GM19099 (cell line): ENCODE data around the gene ARHGAP18.

ENCODE experiments used
- POLR2A ChIP-seq: IDR thresholded peaks from 3 replicates; pipeline ENCODE4 v1.6.1; 2011; ENCODE audit warnings: low read depth; ENCODE audit not compliant: insufficient read length; ENCODE audit errors: extremely low read depth

Gene ARHGAP18

GRCh38 chr6:129671442-129672340 is 38.3 kb downstream of the ARHGAP18 start:
- no peak for TF ChIP-seq POLR2A

- TF ChIP-seq POLR2A, result no peak
Measured at GRCh38 chr6:129670634-129671033, 39.3 kb downstream of the ARHGAP18 start.

GRCh38 chr6:129667621-129668020 is 42.4 kb downstream of the ARHGAP18 start:
- no peak for TF ChIP-seq POLR2A

GRCh38 chr6:129667034-129667433 is 42.9 kb downstream of the ARHGAP18 start:
- TF ChIP-seq POLR2A, result no peak

GRCh38 chr6:129665555-129665954 is 44.4 kb downstream of the ARHGAP18 start:
- TF ChIP-seq POLR2A, result no peak

GRCh38 chr6:129663531-129663930 is 46.4 kb downstream of the ARHGAP18 start:
- no peak for TF ChIP-seq POLR2A

GRCh38 chr6:129662980-129663431 is 47.0 kb downstream of the ARHGAP18 start:
- TF ChIP-seq POLR2A, result no peak

- TF ChIP-seq POLR2A, result no peak
Measured at GRCh38 chr6:129662406-129662766, 47.6 kb downstream of the ARHGAP18 start.

- no peak for TF ChIP-seq POLR2A
Measured at GRCh38 chr6:129661536-129662405, 48.2 kb downstream of the ARHGAP18 start.

GRCh38 chr6:129660346-129660676 is 49.7 kb downstream of the ARHGAP18 start:
- no peak for TF ChIP-seq POLR2A

- TF ChIP-seq POLR2A, result no peak
Measured at GRCh38 chr6:129659590-129660345, 50.2 kb downstream of the ARHGAP18 start.

GRCh38 chr6:129659167-129659566 is 50.8 kb downstream of the ARHGAP18 start:
- TF ChIP-seq POLR2A, result no peak

- TF ChIP-seq POLR2A, result no peak
Measured at GRCh38 chr6:129657483-129657882, 52.5 kb downstream of the ARHGAP18 start.

GRCh38 chr6:129655334-129655733 is 54.6 kb downstream of the ARHGAP18 start:
- TF ChIP-seq POLR2A, result no peak

- no peak for TF ChIP-seq POLR2A
Measured at GRCh38 chr6:129653746-129654145, 56.2 kb downstream of the ARHGAP18 start.

GRCh38 chr6:129653229-129653628 is 56.7 kb downstream of the ARHGAP18 start:
- TF ChIP-seq POLR2A, result no peak

GRCh38 chr6:129651291-129651691 is 58.7 kb downstream of the ARHGAP18 start:
- TF ChIP-seq POLR2A, result no peak
